ENCODE results near the gene RPS3A. TPM values are rescaled to one million over a fixed set of nuclear protein-coding genes. Genes with fewer than 3 reads are reported as not detected.

Gene RPS3A
- total and polyA plus RNA-seq, 2 of the 13 experiments (the other 11 are each of a cell fraction or from before 2014, with no cell fraction given) = 3,332 to 3,626 TPM

GRCh38 chr4:151117371-151117962, 18.0 kb downstream of the RPS3A start (continued):
- TF ChIP-seq ATF6 (CRISPR knock-in tag; conservative IDR thresholded peaks at IDR 0.05) = no peak
- TF ChIP-seq USF2 (IDR thresholded peaks at IDR 0.05; ENCODE audit: low read depth, low read length) = no peak
- TF ChIP-seq USF2 (CRISPR knock-in tag; IDR thresholded peaks at IDR 0.05; ENCODE audit: borderline replicate concordance) = no peak
- TF ChIP-seq KDM5A (IDR thresholded peaks at IDR 0.05; ENCODE audit: borderline replicate concordance, low read length) = no peak
- peak; percentile 12; the same call in 1 of the 2 replicates for TF ChIP-seq ZNF331 (CRISPR knock-in tag; IDR thresholded peaks at IDR 0.05)
- TF ChIP-seq ZNF598 (CRISPR knock-in tag; IDR thresholded peaks at IDR 0.05; ENCODE audit: borderline replicate concordance) = no peak
- TF ChIP-seq ZNF501 (CRISPR knock-in tag; IDR thresholded peaks at IDR 0.05) = peak; percentile 22; the same call in 1 of the 2 replicates
- TF ChIP-seq CTCF (CRISPR knock-in tag; IDR thresholded peaks at IDR 0.05) = peak; percentile 79
- TF ChIP-seq MIXL1 (CRISPR knock-in tag; IDR thresholded peaks at IDR 0.05) = peak; percentile 90
